ENCODE results near the gene SLC13A3. TPM values are rescaled to one million over a fixed set of nuclear protein-coding genes. Genes with fewer than 3 reads are reported as not detected.

Gene SLC13A3
- total RNA-seq, 1 donor from 2014 or later = 5.5 TPM

- DNase-seq (ENCODE audit: low read depth) = no peak
- no peak overlapping the region for H3K4me3 ChIP-seq (ENCODE audit: low read depth, low read length)
- no peak for FAIRE-seq
Observed at GRCh38 chr20:46647469-46647868, 3.8 kb downstream of the SLC13A3 start.

GRCh38 chr20:46646659-46647380, 4.4 kb downstream of the SLC13A3 start:
- Histone ChIP-seq H3K36me3 (ENCODE audit: control insufficient read depth, insufficient read depth, low read length) (no peaks in the 10 kb centered on the region), H3K4me3 (ENCODE audit: low read depth, low read length) (no peak overlapping the region), H3K27me3 (ENCODE audit: control insufficient read depth, insufficient read depth, low read length) (peaks cover 10% of the 10 kb centered on the region)
- no peak for TF ChIP-seq CTCF (IDR thresholded peaks at IDR 0.05; ENCODE audit: insufficient read depth, low read length, severe bottlenecking)
- FAIRE-seq = no peak
- no peak for DNase-seq (ENCODE audit: low read depth)

More at GRCh38 chr20:46647469-46647868, 3.8 kb downstream of the SLC13A3 start:
- Histone ChIP-seq H3K27me3 (ENCODE audit: control insufficient read depth, insufficient read depth, low read length) (peaks cover 10% of the 10 kb centered on the region), H3K36me3 (ENCODE audit: control insufficient read depth, insufficient read depth, low read length) (no peaks in the 10 kb centered on the region)
- TF ChIP-seq CTCF (IDR thresholded peaks at IDR 0.05; ENCODE audit: insufficient read depth, low read length, severe bottlenecking) = no peak

GRCh38 chr20:46646122-46646521, 5.1 kb downstream of the SLC13A3 start:
- FAIRE-seq = no peak
- peaks cover 6% of the 10 kb centered on the region for H3K27me3 ChIP-seq (ENCODE audit: control insufficient read depth, insufficient read depth, low read length)
- no peak overlapping the region for H3K4me3 ChIP-seq (ENCODE audit: low read depth, low read length)
- TF ChIP-seq CTCF (IDR thresholded peaks at IDR 0.05; ENCODE audit: insufficient read depth, low read length, severe bottlenecking) = no peak
- no peaks in the 10 kb centered on the region for H3K36me3 ChIP-seq (ENCODE audit: control insufficient read depth, insufficient read depth, low read length)
- no peak for DNase-seq (ENCODE audit: low read depth)

- DNase-seq (ENCODE audit: low read depth) = no peak
- no peak for TF ChIP-seq CTCF (IDR thresholded peaks at IDR 0.05; ENCODE audit: insufficient read depth, low read length, severe bottlenecking)
- no peak overlapping the region for H3K4me3 ChIP-seq (ENCODE audit: low read depth, low read length)
- FAIRE-seq = no peak
- H3K36me3 ChIP-seq (ENCODE audit: control insufficient read depth, insufficient read depth, low read length) = no peaks in the 10 kb centered on the region
- no peaks in the 10 kb centered on the region for H3K27me3 ChIP-seq (ENCODE audit: control insufficient read depth, insufficient read depth, low read length)
Observed at GRCh38 chr20:46644733-46645132, 6.5 kb downstream of the SLC13A3 start.

- DNase-seq (ENCODE audit: low read depth) (no peak), FAIRE-seq (no peak)
- no peak for TF ChIP-seq CTCF (IDR thresholded peaks at IDR 0.05; ENCODE audit: insufficient read depth, low read length, severe bottlenecking)
- H3K36me3 ChIP-seq (ENCODE audit: control insufficient read depth, insufficient read depth, low read length) = no peaks in the 10 kb centered on the region
- H3K4me3 ChIP-seq (ENCODE audit: low read depth, low read length) = no peak overlapping the region
- no peaks in the 10 kb centered on the region for H3K27me3 ChIP-seq (ENCODE audit: control insufficient read depth, insufficient read depth, low read length)
Observed at GRCh38 chr20:46644160-46644559, 7.1 kb downstream of the SLC13A3 start.

GRCh38 chr20:46642969-46643343, 8.3 kb downstream of the SLC13A3 start:
- TF ChIP-seq CTCF (IDR thresholded peaks at IDR 0.05; ENCODE audit: insufficient read depth, low read length, severe bottlenecking) = no peak
- FAIRE-seq (no peak), DNase-seq (ENCODE audit: low read depth) (no peak)
- Histone ChIP-seq H3K4me3 (ENCODE audit: low read depth, low read length) (no peak overlapping the region), H3K27me3 (ENCODE audit: control insufficient read depth, insufficient read depth, low read length) (no peaks in the 10 kb centered on the region), H3K36me3 (ENCODE audit: control insufficient read depth, insufficient read depth, low read length) (no peaks in the 10 kb centered on the region)

All from bronchial epithelial cell (primary cell).